H1 (cell line): ENCODE data around the gene CREBL2. TPM values are rescaled to one million over a fixed set of nuclear protein-coding genes. Genes with fewer than 3 reads are reported as not detected.

Experiments used
- CTCF ChIA-PET: fragments of 300-600 bp; sonication (Branson Sonifier 250); formaldehyde crosslinking; loops from one replicate; lab custom pipeline; 2021; ENCODE audit not compliant: partially characterized antibody; lab: Charles Lee
- POLR2A ChIA-PET: fragments of 300-600 bp; sonication (Branson Sonifier 250); formaldehyde crosslinking; loops from one replicate; lab custom pipeline; 2021; ENCODE audit warnings: inconsistent platforms; ENCODE audit not compliant: partially characterized antibody; lab: Charles Lee
- DNase-seq, 2 experiments: peaks; one replicate each; pipeline versions ENCODE4 v3.0.0 to v3.0.0-alpha.2; 2010 to 2022; ENCODE audit warnings: low spot score in 2 of 2, low read depth in 1 of 2, mixed read lengths in 1 of 2
- FAIRE-seq: peaks from 2 replicates; lab custom pipeline; 2011; peaks lifted over from hg19 to GRCh38; lab: Jason Lieb, UNC
- H2AFZ ChIP-seq: 2 replicates; pipeline ENCODE4 v1.8.1; 2012; ENCODE audit warnings: low read length, inconsistent platforms
- H2AK5ac ChIP-seq: 2 replicates; pipeline ENCODE4 v1.6.1; 2013; ENCODE audit warnings: low read depth, low read length
- H2BK120ac ChIP-seq: replicated peaks from 2 replicates; pipeline ENCODE3; 2013; ENCODE audit warnings: low read depth, low read length, inconsistent platforms
- H2BK12ac ChIP-seq: 2 replicates; pipeline ENCODE4 v1.6.1; 2013; ENCODE audit warnings: low read depth, low read length
- H2BK15ac ChIP-seq: 2 replicates; pipeline ENCODE4 v1.6.1; 2013; ENCODE audit warnings: low read length
- H2BK20ac ChIP-seq: 2 replicates; pipeline ENCODE4 v1.6.1; 2013; ENCODE audit warnings: low read length
- H2BK5ac ChIP-seq: 2 replicates; pipeline ENCODE4 v1.6.1; 2013; ENCODE audit warnings: low read depth, low read length
- H3K14ac ChIP-seq: 2 replicates; pipeline ENCODE4 v1.6.1; 2013; ENCODE audit warnings: inconsistent platforms; ENCODE audit not compliant: insufficient read length
- H3K18ac ChIP-seq: 2 replicates; pipeline ENCODE4 v1.6.1; 2013; ENCODE audit warnings: low read length; ENCODE audit errors: extremely low read depth
- H3K23ac ChIP-seq: 2 replicates; pipeline ENCODE4 v1.6.1; 2013; ENCODE audit warnings: inconsistent platforms; ENCODE audit not compliant: insufficient read length
- H3K23me2 ChIP-seq: 2 replicates; pipeline ENCODE4 v1.6.1; 2013; ENCODE audit warnings: low read depth, low read length
- H3K27ac ChIP-seq: 2 replicates; pipeline ENCODE4 v1.6.1; 2011; ENCODE audit warnings: low read depth, low read length, inconsistent platforms
- H3K27me3 ChIP-seq, 4 experiments: replicated peaks in 1 of 4; 1 replicate in 1 of 4; 2 replicates in 3 of 4; pipeline versions ENCODE4 v1.6.1 to v1.8.1; 2011 to 2013; ENCODE audit warnings: low read length in 3 of 4, mild to moderate bottlenecking in 3 of 4, inconsistent platforms in 2 of 4, mixed read lengths in 2 of 4, moderate library complexity in 1 of 4; ENCODE audit not compliant: control insufficient read depth in 3 of 4, insufficient read depth in 3 of 4; ENCODE audit errors: extremely low read depth in 1 of 4
- H3K36me3 ChIP-seq, 4 experiments: 2 replicates each; pipeline versions ENCODE4 v1.6.1 to v1.8.1; 2011 to 2013; ENCODE audit warnings: mild to moderate bottlenecking in 4 of 4, low read length in 3 of 4, moderate library complexity in 2 of 4, control low read depth in 1 of 4, inconsistent platforms in 1 of 4; ENCODE audit not compliant: insufficient read depth in 4 of 4, control insufficient read depth in 2 of 4
- H3K4ac ChIP-seq: replicated peaks from 2 replicates; pipeline ENCODE3; 2013; ENCODE audit warnings: low read length, low read depth, mixed read lengths, inconsistent platforms; ENCODE audit not compliant: insufficient read length
- H3K4me1 ChIP-seq, 4 experiments: replicated peaks in 1 of 4; 1 replicate in 1 of 4; 2 replicates in 3 of 4; pipeline versions ENCODE4 v1.6.1 to v1.8.1; 2011 to 2013; ENCODE audit warnings: low read length in 3 of 4, inconsistent platforms in 2 of 4, mixed read lengths in 1 of 4; ENCODE audit not compliant: insufficient read depth in 4 of 4, control insufficient read depth in 3 of 4
- H3K4me2 ChIP-seq, 2 experiments: 2 replicates each; pipeline versions ENCODE4 v1.6.1 to v1.8.1; 2011 to 2013; ENCODE audit warnings: low read depth in 2 of 2, low read length in 2 of 2, control low read depth in 1 of 2, inconsistent platforms in 1 of 2, mild to moderate bottlenecking in 1 of 2; ENCODE audit not compliant: insufficient read depth in 1 of 2
- H3K4me3 ChIP-seq, 4 experiments: fragments of 200-600, 300-600 bp in 1 of 4; sonication (generic), shearing (Covaris generic), sonication (Bioruptor Twin) in 1 of 4; 2 replicates each; pipeline versions ENCODE4 v1.5.1 to v1.8.1; 2011 to 2016; ENCODE audit warnings: low read length in 4 of 4, low read depth in 3 of 4, control low read depth in 2 of 4, inconsistent platforms in 2 of 4, mild to moderate bottlenecking in 2 of 4, mixed read lengths in 1 of 4, moderate library complexity in 1 of 4; ENCODE audit not compliant: insufficient read depth in 2 of 4; ENCODE audit errors: extremely low read depth in 1 of 4
- H3K56ac ChIP-seq: replicated peaks from 2 replicates; pipeline ENCODE3; 2013; ENCODE audit warnings: low read depth, mild to moderate bottlenecking, mixed read lengths, low read length, inconsistent platforms; ENCODE audit not compliant: insufficient read length
- H3K79me1 ChIP-seq: 2 replicates; pipeline ENCODE4 v1.6.1; 2013; ENCODE audit warnings: low read depth, low read length, control low read depth
- H3K79me2 ChIP-seq, 2 experiments: 2 replicates each; pipeline versions ENCODE4 v1.6.1 to v1.8.1; 2012 to 2013; ENCODE audit warnings: low read length in 2 of 2, mild to moderate bottlenecking in 2 of 2, inconsistent platforms in 1 of 2; ENCODE audit not compliant: insufficient read depth in 2 of 2, control insufficient read depth in 1 of 2
- H3K9ac ChIP-seq, 4 experiments: replicated peaks in 1 of 4; 1 replicate in 1 of 4; 2 replicates in 3 of 4; pipeline versions ENCODE4 v1.6.1 to v1.8.1; 2011 to 2013; ENCODE audit warnings: low read depth in 3 of 4, low read length in 3 of 4, control low read depth in 2 of 4, mild to moderate bottlenecking in 2 of 4, moderate library complexity in 2 of 4, inconsistent platforms in 1 of 4; ENCODE audit errors: extremely low read depth in 1 of 4
- H3K9me3 ChIP-seq, 2 experiments: 2 replicates each; pipeline versions ENCODE4 v1.6.1 to v1.8.1; 2012 to 2013; ENCODE audit warnings: mild to moderate bottlenecking in 2 of 2, moderate library complexity in 2 of 2, control low read depth in 1 of 2, inconsistent platforms in 1 of 2, low read depth in 1 of 2, low read length in 1 of 2, mixed read lengths in 1 of 2; ENCODE audit not compliant: insufficient read depth in 2 of 2
- H4K20me1 ChIP-seq, 2 experiments: replicated peaks in 1 of 2; 2 replicates each; pipeline versions ENCODE3 to v1.8.1; 2011 to 2013; ENCODE audit warnings: inconsistent platforms in 2 of 2, low read length in 2 of 2, mild to moderate bottlenecking in 1 of 2; ENCODE audit not compliant: insufficient read depth in 2 of 2, control insufficient read depth in 1 of 2
- H4K5ac ChIP-seq: 2 replicates; pipeline ENCODE4 v1.6.1; 2013; ENCODE audit warnings: low read length, low read depth, mixed read lengths, inconsistent platforms; ENCODE audit not compliant: insufficient read length
- H4K8ac ChIP-seq: 2 replicates; pipeline ENCODE4 v1.8.0; 2013; ENCODE audit warnings: mild to moderate bottlenecking, moderate library complexity, low read length, inconsistent platforms; ENCODE audit not compliant: insufficient read depth; ENCODE audit errors: extremely low read depth
- H4K91ac ChIP-seq: replicated peaks from 2 replicates; pipeline ENCODE3; 2013; ENCODE audit warnings: low read length, mixed read lengths, inconsistent platforms; ENCODE audit not compliant: insufficient read length
- BACH1 ChIP-seq: IDR thresholded peaks from 2 replicates; pipeline ENCODE4 v1.6.1; 2012; ENCODE audit warnings: low read length, improper control_type of control experiment
- BRCA1 ChIP-seq: IDR thresholded peaks from 2 replicates; pipeline ENCODE4 v1.6.1; 2012; ENCODE audit warnings: low read depth, low read length, improper control_type of control experiment
- CEBPB ChIP-seq: IDR thresholded peaks from 2 replicates; pipeline ENCODE4 v1.6.1; 2012; ENCODE audit warnings: low read depth, low read length
- CHD2 ChIP-seq: IDR thresholded peaks from 2 replicates; pipeline ENCODE4 v1.6.1; 2012; ENCODE audit warnings: low read length, improper control_type of control experiment
- EP300 ChIP-seq, 2 experiments: IDR thresholded peaks; 1 replicate in 1 of 2; 2 replicates in 1 of 2; pipeline ENCODE4 v1.6.1; 2011 to 2012; ENCODE audit warnings: low read depth in 2 of 2, low read length in 2 of 2, mild to moderate bottlenecking in 2 of 2, borderline replicate concordance in 1 of 2, inconsistent platforms in 1 of 2, moderate library complexity in 1 of 2
- FOSL1 ChIP-seq: IDR thresholded peaks from 2 replicates; pipeline ENCODE4 v1.6.1; 2011; ENCODE audit warnings: mild to moderate bottlenecking, low read depth, low read length, moderate library complexity; ENCODE audit not compliant: insufficient read depth
- JUN ChIP-seq: IDR thresholded peaks from 2 replicates; pipeline ENCODE4 v1.6.1; 2011; ENCODE audit warnings: low read depth, mild to moderate bottlenecking, improper control_type of control experiment, low read length
- JUND ChIP-seq: IDR thresholded peaks from 2 replicates; pipeline ENCODE4 v1.6.1; 2011; ENCODE audit warnings: mild to moderate bottlenecking, improper control_type of control experiment, low read length
- MAFK ChIP-seq: IDR thresholded peaks from 2 replicates; pipeline ENCODE4 v1.6.1; 2012; ENCODE audit warnings: low read depth, mild to moderate bottlenecking, improper control_type of control experiment, low read length
- POLR2A ChIP-seq, 2 experiments: IDR thresholded peaks; 1 replicate in 1 of 2; 2 replicates in 1 of 2; pipeline ENCODE4 v1.6.1; 2011; ENCODE audit warnings: low read depth in 2 of 2, low read length in 2 of 2, mild to moderate bottlenecking in 2 of 2; ENCODE audit errors: control extremely low read depth in 1 of 2
- RFX5 ChIP-seq: IDR thresholded peaks from 2 replicates; pipeline ENCODE4 v1.6.1; 2011; ENCODE audit warnings: low read depth, low read length, improper control_type of control experiment, borderline replicate concordance
- SIN3A ChIP-seq, 2 experiments: IDR thresholded peaks in 1 of 2; conservative IDR thresholded peaks in 1 of 2; 2 replicates each; pipeline ENCODE4 v1.6.1; 2011 to 2012; ENCODE audit warnings: low read length in 2 of 2, improper control_type of control experiment in 1 of 2, low read depth in 1 of 2, mild to moderate bottlenecking in 1 of 2
- SP1 ChIP-seq: IDR thresholded peaks from 2 replicates; pipeline ENCODE4 v1.6.1; 2011; ENCODE audit warnings: low read depth, low read length
- WGBS, 2 experiments: shearing (Covaris generic) in 1 of 2; methylation state at CpG; one replicate each; pipeline versions ENCODE4 v1.1.6 to v1.1.7; 2013 to 2015; ENCODE audit warnings: low lambda C conversion rate in 2 of 2, mixed read lengths in 2 of 2, inconsistent platforms in 1 of 2, low coverage in 1 of 2, missing lambda C conversion rate in 1 of 2; ENCODE audit not compliant: insufficient replicate concordance in 2 of 2, insufficient coverage in 1 of 2, insufficient read length in 1 of 2; ENCODE audit errors: extremely low coverage in 1 of 2, missing lambda C conversion rate in 1 of 2; 5-methylcytosine and 5-hydroxymethylcytosine counted together
- polyA plus RNA-seq, 7 experiments: library from polyadenylated mRNA; depleted of rRNA in 3 of 7; stranded (reverse) in 5 of 7; unstranded in 2 of 7; fragments of >200 nt in 5 of 7; fragments of 200-250 nt in 2 of 7; gene quantifications; 1 replicate in 5 of 7; 2 replicates in 1 of 7; 4 replicates in 1 of 7; pipeline versions ENCODE4 v1.2.1 to v1.2.3, GENCODE V29; 2011 to 2013; ENCODE audit warnings: missing spikeins in 2 of 7, mixed read lengths in 2 of 7
- total RNA-seq: library from RNA; stranded (reverse); fragmentation: NEBNext Ultra II Directional; extraction: Animal tissue kit (Norgen Biotek cat#: 25700); gene quantifications from 2 replicates; pipeline ENCODE4 v1.2.1, GENCODE V29; 2021

The CREBL2 gene
- total and polyA plus RNA-seq, 2 of the 8 experiments (the other 6 are each of a cell fraction or from before 2014, with no cell fraction given), result 9.8 to 18.3 TPM

GRCh38 chr12:12685305-12685704, 73.6 kb downstream of the CREBL2 start:
- no peak overlapping the region for H2BK15ac ChIP-seq
- H3K36me3 ChIP-seq, result peaks cover 0 to 4% (median 0%) of the 10 kb centered on the region in 4 experiments; a peak in 1 of 8 replicates
- H3K4ac ChIP-seq, result no peak overlapping the region
- H3K56ac ChIP-seq, result no peak overlapping the region
- peaks cover 0 to 3% (median 0%) of the 10 kb centered on the region in 4 experiments; a peak in 2 of 7 replicates for H3K27me3 ChIP-seq
- H2BK12ac ChIP-seq, result peak overlapping the region; percentile 29; the same call in 1 of the 2 replicates
- H3K14ac ChIP-seq, result no peak overlapping the region
- H4K20me1 ChIP-seq, result peaks cover 0 to 4% of the 10 kb centered on the region in 2 experiments
- WGBS, 2 experiments, result 42% methylated on average over 4 of the region's 4 CpGs; no CpG with 5 or more reads in 1 of the 2 experiments
- FAIRE-seq (peak; percentile 95), DNase-seq (peak in 1 of 2 experiments; percentile 52)
- no peak overlapping the region for H2AFZ ChIP-seq
- no peak overlapping the region for H2AK5ac ChIP-seq
- H3K9ac ChIP-seq, result peak overlapping the region in 2 of 4 experiments; percentile 31 to 44; a peak in 2 of 7 replicates
- H3K27ac ChIP-seq, result peak overlapping the region; percentile 70
- no peak overlapping the region for H4K5ac ChIP-seq
- no peaks in the 10 kb centered on the region for H3K9me3 ChIP-seq
- CTCF ChIA-PET, result interaction anchor here (0.6 to 1.0 kb wide), 2 partner anchors 20 to 402 kb away, joined by 4 to 8 read pairs; no protein-coding TSS in a partner anchor
- peak overlapping the region; percentile 46 for H2BK5ac ChIP-seq
- peaks cover 5 to 14% (median 7%) of the 10 kb centered on the region in 4 experiments; a peak in 6 of 7 replicates for H3K4me1 ChIP-seq
- peak overlapping the region in 1 of 4 experiments; percentile 71; a peak in 2 of 8 replicates for H3K4me3 ChIP-seq
- no peaks in the 10 kb centered on the region; the same call in 1 of the 2 replicates for H3K23me2 ChIP-seq
- H3K79me1 ChIP-seq, result peaks cover 5% of the 10 kb centered on the region; the same call in 1 of the 2 replicates
- H3K18ac ChIP-seq, result no peak overlapping the region
- H4K91ac ChIP-seq, result no peak overlapping the region
- no peak overlapping the region for H4K8ac ChIP-seq
- no peak overlapping the region for H3K23ac ChIP-seq
- peak overlapping the region; percentile 82 to 87; a peak in 2 of 4 replicates for H3K4me2 ChIP-seq
- H3K79me2 ChIP-seq, result peaks cover 0 to 33% of the 10 kb centered on the region in 2 experiments; a peak in 2 of 4 replicates
- H2BK120ac ChIP-seq, result no peak overlapping the region
- H2BK20ac ChIP-seq, result peak overlapping the region; percentile 24; the same call in 1 of the 2 replicates
- POLR2A ChIA-PET, result interaction anchor here (0.7 to 1.4 kb wide), 3 partner anchors 10 to 140 kb away, joined by 3 to 5 read pairs (median 4); no protein-coding TSS in a partner anchor
- TF ChIP-seq MAFK, result no peak
- no peak for TF ChIP-seq FOSL1
- TF ChIP-seq BACH1, result no peak
- TF ChIP-seq JUN, result no peak
- TF ChIP-seq CEBPB, result no peak
- no peak for TF ChIP-seq CHD2
- TF ChIP-seq JUND, result no peak
- no peak for TF ChIP-seq SP1
- TF ChIP-seq BRCA1, result no peak
- peak in 1 of 2 experiments; percentile 9; a peak in 1 of 3 replicates for TF ChIP-seq POLR2A (IDR thresholded peaks at IDR 0.05; ENCODE audit: control extremely low read depth in 1 of 2, low read depth in 2 of 2, low read length in 2 of 2)
- TF ChIP-seq SIN3A (conservative IDR thresholded peaks at IDR 0.05 in 1 of 2, IDR thresholded peaks at IDR 0.05 in 1 of 2; ENCODE audit: low read depth in 1 of 2, low read length in 2 of 2), result 0 out of 4 replicates have a peak, but pooled peaks of 1 of the 2 experiments have one; percentile 1
- TF ChIP-seq EP300 (IDR thresholded peaks at IDR 0.05; ENCODE audit: borderline replicate concordance in 1 of 2, low read depth in 2 of 2, low read length in 2 of 2), result no peak
- peak; percentile 65; the same call in 1 of the 2 replicates for TF ChIP-seq RFX5
